ENCODE measurements around the gene CA4. TPM values are rescaled to one million over a fixed set of nuclear protein-coding genes. Genes with fewer than 3 reads are reported as not detected.

CA4 gene
- total and polyA plus RNA-seq, 9 of the 15 experiments (the other 6 are each of a cell fraction or from before 2014, with no cell fraction given) = 0.13 TPM; not detected in 7

- Histone ChIP-seq H4K20me1 (replicated peaks; ENCODE audit: control insufficient read depth, insufficient read depth, low read length) (no peaks in the 10 kb centered on the region), H3K27ac (ENCODE audit: extremely low read depth, low read depth, low read length) (no peak overlapping the region), H3K4me1 (replicated peaks in 1 of 2; ENCODE audit: control insufficient read depth in 2 of 2, insufficient read depth in 2 of 2, low read length in 2 of 2) (peaks cover 23 to 29% of the 10 kb centered on the region in 2 experiments), H3K9ac (ENCODE audit: insufficient read depth in 1 of 2, low read depth in 2 of 2, low read length in 2 of 2) (peak overlapping the region in 1 of 2 experiments; percentile 65; a peak in 1 of 4 replicates), H3K4me3 (no peak overlapping the region), H3K79me2 (ENCODE audit: control insufficient read depth, insufficient read depth, low read length) (no peaks in the 10 kb centered on the region), H3K27me3 (ENCODE audit: control insufficient read depth in 2 of 2, insufficient read depth in 2 of 2, low read length in 2 of 2) (no peaks in the 10 kb centered on the region), H3K9me1 (ENCODE audit: control insufficient read depth, insufficient read depth, low read length) (no peaks in the 10 kb centered on the region), H3K9me3 (replicated peaks; ENCODE audit: control insufficient read depth, insufficient read depth, low read depth, low read length) (no peaks in the 10 kb centered on the region), H3K36me3 (ENCODE audit: control insufficient read depth, insufficient read depth, low read length) (no peaks in the 10 kb centered on the region), H3K4me2 (ENCODE audit: insufficient read depth, low read length) (no peak overlapping the region), H2AFZ (ENCODE audit: low read depth, low read length) (no peak overlapping the region)
- 0 out of 2 replicates have a peak, but pooled peaks have one; percentile 14 for TF ChIP-seq PKNOX1 (IDR thresholded peaks at IDR 0.05)
- TF ChIP-seq MTF1 (CRISPR knock-in tag; IDR thresholded peaks at IDR 0.05; ENCODE audit: borderline replicate concordance) = no peak
- TF ChIP-seq NFXL1 (CRISPR knock-in tag; IDR thresholded peaks at IDR 0.05) = no peak
- no peak for TF ChIP-seq NONO (IDR thresholded peaks at IDR 0.05; ENCODE audit: low read depth in 2 of 2, low read length in 1 of 2)
- no peak for TF ChIP-seq ZNF146 (CRISPR knock-in tag; IDR thresholded peaks at IDR 0.05; ENCODE audit: unreplicated experiment)
- no peak for TF ChIP-seq CREB3L1 (IDR thresholded peaks at IDR 0.05; ENCODE audit: borderline replicate concordance, low read depth)
- peak in 1 of 3 experiments; percentile 53; a peak in 1 of 6 replicates for TF ChIP-seq ZBTB11 (CRISPR knock-in tag; IDR thresholded peaks at IDR 0.05)
- TF ChIP-seq CBX1 (IDR thresholded peaks at IDR 0.05; ENCODE audit: low read depth) = no peak
- no peak for TF ChIP-seq ZNF175 (CRISPR knock-in tag; IDR thresholded peaks at IDR 0.05; ENCODE audit: low read depth)
- no peak for TF ChIP-seq STAG1 (CRISPR knock-in tag; IDR thresholded peaks at IDR 0.05; ENCODE audit: borderline replicate concordance)
- TF ChIP-seq SP2 (IDR thresholded peaks at IDR 0.05; ENCODE audit: extremely low read depth, low read depth, low read length, poor library complexity, severe bottlenecking) = no peak
- no peak for TF ChIP-seq FOXP4 (CRISPR knock-in tag; IDR thresholded peaks at IDR 0.05; ENCODE audit: borderline replicate concordance)
- in situ Hi-C loops (cut with MboI) (no loop called here), intact Hi-C loops (cut with micrococcal nuclease) (no loop called here)
- ChIA-PET CTCF (ENCODE audit: low intra/inter-chr PET ratio) (no interaction called here), POLR2A (no interaction called here)
- 17% methylated on average over 5 of the region's 5 CpGs for WGBS (ENCODE audit: insufficient coverage, low coverage, missing lambda C conversion rate)
- FAIRE-seq (peak; percentile 23), DNase-seq (ENCODE audit: extremely low read depth in 1 of 4, low spot score in 3 of 4) (peak in 2 of 4 experiments; percentile 6 to 12), ATAC-seq (no peak)
- no TSS peak for BruUV-seq (replicated peaks)
Measured at GRCh38 chr17:60165971-60166370, 16.2 kb downstream of the CA4 start.
